ENCODE data around the gene CHRNA7. TPM values are rescaled to one million over a fixed set of nuclear protein-coding genes. Genes with fewer than 3 reads are reported as not detected.

Gene CHRNA7
- total RNA-seq, 3 donors from 2014 or later: 3.4 to 12.2 (median 5.3) TPM

- Histone ChIP-seq H3K4me1 (ENCODE audit: low read depth) (no peaks in the 10 kb centered on the region), H3K9me3 (no peaks in the 10 kb centered on the region), H3K36me3 (ENCODE audit: low read depth) (no peaks in the 10 kb centered on the region), H3K4me3 (no peak overlapping the region)
- DNase-seq: no peak
- TF ChIP-seq CTCF (IDR thresholded peaks at IDR 0.05): no peak
- no peak for ATAC-seq
- intact Hi-C loops (cut with DNase I, micrococcal nuclease): no loop called here
These were observed 82.9 kb downstream of the CHRNA7 start for GRCh38 chr15:32113224-32113623.

- no peak for TF ChIP-seq CTCF (IDR thresholded peaks at IDR 0.05)
- no peaks in the 10 kb centered on the region for H3K36me3 ChIP-seq (ENCODE audit: low read depth)
- ATAC-seq (no peak), DNase-seq (no peak)
- no peaks in the 10 kb centered on the region for H3K9me3 ChIP-seq
- H3K4me3 ChIP-seq: no peak overlapping the region
- no peaks in the 10 kb centered on the region for H3K4me1 ChIP-seq (ENCODE audit: low read depth)
- intact Hi-C loops (cut with DNase I, micrococcal nuclease): no loop called here
These were observed 86.8 kb downstream of the CHRNA7 start for GRCh38 chr15:32117122-32117521.

GRCh38 chr15:32119286-32119685, 89.0 kb downstream of the CHRNA7 start:
- Histone ChIP-seq H3K4me1 (ENCODE audit: low read depth) (no peaks in the 10 kb centered on the region), H3K4me3 (no peak overlapping the region), H3K36me3 (ENCODE audit: low read depth) (no peaks in the 10 kb centered on the region), H3K9me3 (no peaks in the 10 kb centered on the region)
- ATAC-seq (no peak), DNase-seq (no peak)
- TF ChIP-seq CTCF (IDR thresholded peaks at IDR 0.05): no peak
- intact Hi-C loops (cut with DNase I, micrococcal nuclease): no loop called here

GRCh38 chr15:32119694-32120330, 89.5 kb downstream of the CHRNA7 start:
- TF ChIP-seq CTCF (IDR thresholded peaks at IDR 0.05): no peak
- ATAC-seq (no peak), DNase-seq (no peak)
- intact Hi-C loops (cut with DNase I, micrococcal nuclease): no loop called here
- H3K4me3 ChIP-seq: no peak overlapping the region
- no peaks in the 10 kb centered on the region for H3K4me1 ChIP-seq (ENCODE audit: low read depth)
- no peaks in the 10 kb centered on the region for H3K9me3 ChIP-seq
- no peaks in the 10 kb centered on the region for H3K36me3 ChIP-seq (ENCODE audit: low read depth)

GRCh38 chr15:32120577-32121383, 90.5 kb downstream of the CHRNA7 start:
- TF ChIP-seq CTCF (IDR thresholded peaks at IDR 0.05): no peak
- H3K9me3 ChIP-seq: no peaks in the 10 kb centered on the region
- ATAC-seq: no peak
- H3K4me1 ChIP-seq (ENCODE audit: low read depth): no peaks in the 10 kb centered on the region
- no peaks in the 10 kb centered on the region for H3K36me3 ChIP-seq (ENCODE audit: low read depth)
- no peak overlapping the region for H3K4me3 ChIP-seq
- intact Hi-C loops (cut with DNase I, micrococcal nuclease): no loop called here
- no peak for DNase-seq
